ENCODE measurements around the gene AFF3.

Gene AFF3

DNA sequence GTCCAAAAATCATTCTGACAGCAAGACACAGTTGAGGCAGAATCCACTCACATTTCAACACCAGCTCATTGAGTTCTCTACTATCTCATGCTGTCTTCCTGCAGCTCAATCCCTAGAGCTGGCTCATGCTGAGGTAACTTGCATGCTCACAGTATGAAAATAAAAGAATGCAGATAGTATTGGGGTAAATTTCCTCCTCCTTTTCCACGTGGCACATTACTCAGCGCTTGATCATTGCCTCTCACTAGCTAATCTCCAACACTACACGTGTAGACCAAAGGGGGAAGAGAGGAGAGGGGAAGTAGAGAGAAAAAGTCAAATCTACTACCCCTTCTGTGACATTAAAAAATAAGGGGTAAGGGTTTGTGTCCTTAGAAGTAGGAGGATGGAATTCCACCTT lies 300.6 kb downstream of the AFF3 start:
- in situ Hi-C loops (cut with MboI; ENCODE audit: low sequenced_read_pairs), result no loop called here
- no peaks in the 10 kb centered on the region; the same call in none of the 2 replicates for H3K27me3 ChIP-seq (ENCODE audit: low read depth)
- H3K4me3 ChIP-seq, result no peak overlapping the region
- no peaks in the 10 kb centered on the region for H3K4me1 ChIP-seq
- H3K36me3 ChIP-seq (replicated peaks), result no peaks in the 10 kb centered on the region
- H3K9me3 ChIP-seq, result no peaks in the 10 kb centered on the region
- DNase-seq (ENCODE audit: low spot score in 2 of 2), result no peak

DNA sequence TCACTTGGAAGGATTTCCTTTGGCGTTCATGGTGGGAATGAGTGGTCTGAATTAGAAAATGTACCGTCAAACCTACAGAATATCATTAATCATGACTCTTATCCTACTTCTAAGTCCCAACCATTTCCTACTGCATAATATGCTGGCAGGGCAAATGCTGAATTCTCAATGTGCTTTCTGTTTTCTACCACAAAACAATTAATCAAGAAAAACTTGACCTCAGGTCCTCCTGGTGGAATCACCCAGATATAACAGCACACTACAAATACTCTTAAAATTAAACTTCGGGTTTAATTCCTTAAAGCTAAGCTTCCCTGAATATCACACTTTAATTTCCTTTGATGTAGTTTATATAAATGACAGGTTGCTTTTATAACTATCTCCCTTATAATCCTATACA lies 301.6 kb downstream of the AFF3 start:
- in situ Hi-C loops (cut with MboI; ENCODE audit: low sequenced_read_pairs), result no loop called here
- no peak for DNase-seq (ENCODE audit: low spot score in 2 of 2)
- no peaks in the 10 kb centered on the region for H3K9me3 ChIP-seq
- no peak overlapping the region for H3K4me3 ChIP-seq
- no peaks in the 10 kb centered on the region; the same call in none of the 2 replicates for H3K27me3 ChIP-seq (ENCODE audit: low read depth)
- no peaks in the 10 kb centered on the region for H3K4me1 ChIP-seq
- no peaks in the 10 kb centered on the region for H3K36me3 ChIP-seq (replicated peaks)

DNA sequence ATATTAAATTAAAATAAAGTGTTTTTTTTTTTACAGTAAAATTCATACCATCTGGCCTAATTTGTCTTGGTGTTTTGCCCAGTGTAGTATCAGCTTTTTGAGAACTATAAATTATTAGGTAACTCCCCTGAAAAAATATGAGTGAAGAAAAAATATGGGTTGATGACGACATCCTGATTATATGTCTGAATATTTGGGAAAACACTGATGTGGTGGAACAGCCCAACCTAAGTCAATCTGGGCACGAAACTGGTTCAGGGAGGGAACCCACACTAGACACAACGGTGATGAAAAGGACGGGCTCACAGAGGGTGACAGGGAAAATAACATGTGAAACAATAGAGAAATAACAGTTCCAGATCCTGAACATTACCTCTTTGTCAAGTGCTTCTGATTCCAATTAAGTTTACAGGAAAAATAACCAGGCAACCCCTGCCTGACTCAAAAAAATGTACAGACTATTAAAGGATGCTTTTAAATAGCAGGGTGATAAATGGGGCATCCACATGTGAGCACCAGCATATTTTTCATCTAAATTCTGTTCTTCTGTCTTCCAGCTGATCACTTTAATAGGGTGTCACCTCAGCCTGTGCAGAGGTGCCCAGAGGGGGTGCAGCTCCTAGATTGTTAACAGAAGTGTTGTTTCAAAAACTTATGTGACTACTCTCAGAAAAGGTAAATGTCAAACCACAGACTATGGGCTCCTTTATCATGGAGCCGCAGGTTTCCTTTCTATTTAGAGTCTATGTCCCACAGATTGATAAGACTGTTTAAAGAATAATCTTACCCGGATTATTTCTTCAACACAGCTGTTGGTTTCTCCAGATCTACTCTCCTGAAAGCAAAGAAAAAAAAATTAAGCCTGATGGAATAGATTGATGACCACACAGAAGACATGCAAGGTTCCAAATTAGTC lies 305.4 kb downstream of the AFF3 start:
- Histone ChIP-seq H3K4me1 (no peaks in the 10 kb centered on the region), H3K27me3 (ENCODE audit: low read depth) (no peaks in the 10 kb centered on the region; the same call in 1 of the 2 replicates), H3K36me3 (replicated peaks) (no peaks in the 10 kb centered on the region), H3K9me3 (no peaks in the 10 kb centered on the region), H3K4me3 (no peak overlapping the region)
- in situ Hi-C loops (cut with MboI; ENCODE audit: low sequenced_read_pairs), result no loop called here
- DNase-seq (ENCODE audit: low spot score in 2 of 2), result no peak

DNA sequence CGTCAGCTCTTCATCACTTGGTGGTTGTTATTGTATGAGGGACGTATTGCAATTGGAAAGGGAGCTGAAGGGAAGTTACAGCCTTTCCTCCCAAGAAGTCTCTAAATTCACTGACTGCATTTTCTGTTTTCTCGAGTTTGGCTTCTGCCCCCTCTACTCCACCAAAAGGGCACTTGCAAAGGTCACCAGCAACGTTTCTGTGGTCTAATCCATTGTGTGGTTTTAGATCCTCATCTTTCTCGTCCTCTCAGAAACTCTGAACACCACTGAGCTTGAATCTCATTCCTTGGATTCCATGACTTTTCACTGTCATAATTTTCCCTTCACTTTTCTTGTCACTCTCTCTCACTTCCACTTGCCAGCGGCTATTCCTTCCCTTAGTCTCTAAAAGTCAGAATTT lies 308.0 kb downstream of the AFF3 start:
- H3K9me3 ChIP-seq, result no peaks in the 10 kb centered on the region
- H3K4me3 ChIP-seq, result no peak overlapping the region
- H3K27me3 ChIP-seq (ENCODE audit: low read depth), result no peaks in the 10 kb centered on the region
- H3K36me3 ChIP-seq (replicated peaks), result no peaks in the 10 kb centered on the region
- in situ Hi-C loops (cut with MboI; ENCODE audit: low sequenced_read_pairs), result no loop called here
- DNase-seq (ENCODE audit: low spot score in 2 of 2), result no peak
- H3K4me1 ChIP-seq, result no peaks in the 10 kb centered on the region

DNA sequence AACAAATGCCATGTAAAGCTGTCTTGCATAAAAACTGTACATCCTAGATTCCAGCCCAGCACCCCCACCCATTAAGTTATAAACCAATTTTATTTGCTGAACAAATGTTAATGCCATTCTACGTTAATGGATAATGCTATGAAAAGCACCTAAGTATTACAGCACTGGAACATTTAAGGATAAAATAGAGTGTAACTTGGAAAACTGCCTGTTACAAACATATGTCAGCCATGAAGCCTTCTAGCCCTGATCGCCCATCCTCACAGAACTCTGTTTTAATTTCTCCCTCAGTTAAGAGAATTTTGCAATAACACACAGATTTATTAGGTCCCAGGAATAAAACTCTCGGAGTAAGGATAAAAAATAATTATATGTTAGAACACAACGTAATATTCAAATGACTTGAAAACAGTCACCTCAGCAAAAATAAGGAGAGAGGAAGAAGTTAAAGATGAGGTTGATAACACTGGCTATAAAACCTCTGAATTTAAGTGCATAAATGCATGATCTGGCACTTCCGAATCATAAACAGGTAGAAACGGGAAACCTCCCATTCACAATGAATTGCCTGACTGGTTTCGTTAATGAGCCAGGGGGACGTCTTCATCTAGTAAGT lies 308.7 kb downstream of the AFF3 start:
- Histone ChIP-seq H3K4me1 (no peaks in the 10 kb centered on the region), H3K9me3 (no peaks in the 10 kb centered on the region), H3K27me3 (ENCODE audit: low read depth) (no peaks in the 10 kb centered on the region), H3K36me3 (replicated peaks) (no peaks in the 10 kb centered on the region), H3K4me3 (no peak overlapping the region)
- DNase-seq (ENCODE audit: low spot score in 2 of 2), result no peak
- in situ Hi-C loops (cut with MboI; ENCODE audit: low sequenced_read_pairs), result no loop called here

DNA sequence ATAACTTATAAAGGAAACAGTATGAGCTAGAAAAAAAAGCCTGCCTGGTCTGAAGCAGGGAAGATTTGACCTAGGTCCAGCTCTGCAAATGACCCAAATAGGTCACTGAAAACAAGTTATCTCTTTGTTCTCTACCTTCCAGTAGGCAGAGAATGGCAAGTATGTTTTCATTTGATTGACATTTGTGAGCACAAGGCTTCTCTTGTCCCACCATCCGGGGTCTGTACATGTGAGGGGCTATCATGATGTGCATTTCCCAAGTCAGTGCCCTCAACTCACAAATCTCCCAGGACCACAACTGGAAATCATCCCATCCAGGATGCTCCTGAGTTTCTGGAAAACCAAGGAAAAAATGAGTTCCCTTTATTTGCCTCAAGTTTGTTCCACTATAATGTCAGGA lies 309.5 kb downstream of the AFF3 start:
- DNase-seq (ENCODE audit: low spot score in 2 of 2), result no peak
- no peaks in the 10 kb centered on the region for H3K27me3 ChIP-seq (ENCODE audit: low read depth)
- in situ Hi-C loops (cut with MboI; ENCODE audit: low sequenced_read_pairs), result no loop called here
- H3K36me3 ChIP-seq (replicated peaks), result no peaks in the 10 kb centered on the region
- H3K9me3 ChIP-seq, result no peaks in the 10 kb centered on the region
- H3K4me1 ChIP-seq, result no peaks in the 10 kb centered on the region
- no peak overlapping the region for H3K4me3 ChIP-seq

DNA sequence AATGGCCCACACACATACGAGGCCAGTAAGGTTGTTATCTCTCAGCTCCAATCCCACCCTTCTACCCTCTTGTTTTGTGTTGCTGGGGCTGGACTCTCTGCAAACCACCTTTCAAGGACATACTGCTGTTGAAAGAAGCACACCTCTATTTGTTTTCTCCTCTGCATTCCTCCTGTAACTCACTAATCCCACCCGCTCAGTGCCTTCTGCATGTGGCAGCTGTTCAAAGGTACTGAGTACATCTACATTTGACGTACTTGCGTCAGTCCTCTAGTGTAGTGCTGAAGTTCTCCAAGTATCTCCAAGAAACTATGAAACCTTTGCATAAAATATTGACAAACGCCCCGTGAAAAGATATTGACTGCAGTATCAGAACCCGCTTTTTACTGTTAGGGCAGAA lies 310.6 kb downstream of the AFF3 start:
- in situ Hi-C loops (cut with MboI; ENCODE audit: low sequenced_read_pairs), result no loop called here
- Histone ChIP-seq H3K36me3 (replicated peaks) (no peaks in the 10 kb centered on the region), H3K4me3 (no peak overlapping the region), H3K9me3 (no peaks in the 10 kb centered on the region), H3K27me3 (ENCODE audit: low read depth) (no peaks in the 10 kb centered on the region), H3K4me1 (no peaks in the 10 kb centered on the region)
- DNase-seq (ENCODE audit: low spot score in 2 of 2), result no peak

DNA sequence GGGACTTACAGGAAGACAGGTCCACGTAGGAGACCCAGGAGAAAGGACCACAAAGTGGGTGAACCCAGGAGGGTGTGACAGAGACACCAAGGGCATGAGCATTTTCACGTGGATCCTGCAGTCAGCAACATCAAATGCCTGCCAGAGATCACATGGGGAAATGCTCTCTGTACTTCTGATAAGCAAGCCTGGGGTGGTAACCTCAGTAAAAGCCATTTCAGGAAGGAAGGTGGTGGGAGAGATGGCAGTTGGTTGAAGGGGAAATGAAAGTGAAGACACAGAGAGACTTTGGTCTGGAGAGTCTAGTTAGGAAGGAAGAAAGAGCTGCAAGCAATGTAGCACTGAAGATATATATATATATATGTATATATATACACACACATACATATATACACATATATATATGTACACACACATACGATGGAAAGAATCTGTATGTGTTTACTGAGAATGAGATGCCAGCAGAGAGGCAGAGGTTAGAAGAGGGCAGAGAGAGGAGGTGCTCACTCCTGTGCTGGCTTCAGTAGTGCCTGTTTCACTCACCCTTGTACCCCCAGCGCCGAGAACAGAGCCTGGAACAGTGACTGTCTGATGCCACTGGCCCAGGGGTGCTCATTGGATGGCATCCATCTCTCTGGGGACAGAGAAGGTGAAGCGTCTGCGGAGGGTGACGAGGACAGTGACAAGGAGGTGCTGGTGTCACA lies 314.9 kb downstream of the AFF3 start:
- H3K4me1 ChIP-seq, result no peaks in the 10 kb centered on the region
- no peak overlapping the region for H3K4me3 ChIP-seq
- DNase-seq (ENCODE audit: low spot score in 2 of 2), result no peak
- no peaks in the 10 kb centered on the region for H3K36me3 ChIP-seq (replicated peaks)
- H3K9me3 ChIP-seq, result no peaks in the 10 kb centered on the region
- no peaks in the 10 kb centered on the region for H3K27me3 ChIP-seq (ENCODE audit: low read depth)
- in situ Hi-C loops (cut with MboI; ENCODE audit: low sequenced_read_pairs), result no loop called here

DNA sequence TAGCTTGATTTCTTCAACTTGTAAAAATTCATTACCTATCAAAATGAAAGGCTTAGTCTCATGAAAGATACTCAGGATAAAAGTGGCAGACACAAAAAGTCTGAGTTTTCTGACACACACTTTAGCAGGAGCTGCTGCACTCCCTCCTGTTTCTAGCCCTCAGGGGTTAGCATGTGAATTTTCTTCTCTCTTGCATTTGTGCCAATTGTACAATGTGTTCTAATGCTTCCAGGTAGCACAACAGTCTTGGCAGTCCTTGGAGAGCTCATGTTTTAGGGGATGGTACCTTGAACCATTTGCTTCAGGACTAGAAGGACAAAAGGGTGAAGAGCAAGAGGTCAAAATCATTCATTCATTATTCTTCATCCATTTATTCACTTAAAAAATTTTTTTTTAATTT lies 316.8 kb downstream of the AFF3 start:
- in situ Hi-C loops (cut with MboI; ENCODE audit: low sequenced_read_pairs), result no loop called here
- DNase-seq (ENCODE audit: low spot score in 2 of 2), result no peak
- no peaks in the 10 kb centered on the region for H3K36me3 ChIP-seq (replicated peaks)
- no peaks in the 10 kb centered on the region for H3K27me3 ChIP-seq (ENCODE audit: low read depth)
- no peak overlapping the region for H3K4me3 ChIP-seq
- no peaks in the 10 kb centered on the region for H3K9me3 ChIP-seq
- no peaks in the 10 kb centered on the region for H3K4me1 ChIP-seq

DNA sequence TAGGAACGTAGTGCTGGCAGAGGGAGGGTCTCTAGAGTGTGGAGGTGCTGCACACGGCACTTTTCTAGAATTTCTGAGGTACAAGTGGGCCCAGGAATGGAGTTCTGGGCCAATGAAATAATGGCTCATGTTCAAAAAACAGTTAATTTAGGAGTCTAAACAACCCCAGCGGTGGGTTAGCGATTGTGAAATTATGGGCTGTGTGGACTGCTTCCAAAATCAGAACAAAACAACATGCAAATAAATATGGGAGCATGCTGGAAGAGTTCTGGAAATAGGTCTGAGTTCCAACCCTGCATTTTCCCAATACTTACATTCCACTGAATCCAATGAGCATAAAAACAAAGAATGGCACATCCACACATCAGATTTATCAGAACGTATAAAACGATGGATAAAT lies 317.6 kb downstream of the AFF3 start:
- in situ Hi-C loops (cut with MboI; ENCODE audit: low sequenced_read_pairs), result no loop called here
- H3K4me3 ChIP-seq, result no peak overlapping the region
- DNase-seq (ENCODE audit: low spot score in 2 of 2), result no peak
- H3K27me3 ChIP-seq (ENCODE audit: low read depth), result no peaks in the 10 kb centered on the region
- H3K4me1 ChIP-seq, result no peaks in the 10 kb centered on the region
- no peaks in the 10 kb centered on the region for H3K36me3 ChIP-seq (replicated peaks)
- H3K9me3 ChIP-seq, result no peaks in the 10 kb centered on the region

DNA sequence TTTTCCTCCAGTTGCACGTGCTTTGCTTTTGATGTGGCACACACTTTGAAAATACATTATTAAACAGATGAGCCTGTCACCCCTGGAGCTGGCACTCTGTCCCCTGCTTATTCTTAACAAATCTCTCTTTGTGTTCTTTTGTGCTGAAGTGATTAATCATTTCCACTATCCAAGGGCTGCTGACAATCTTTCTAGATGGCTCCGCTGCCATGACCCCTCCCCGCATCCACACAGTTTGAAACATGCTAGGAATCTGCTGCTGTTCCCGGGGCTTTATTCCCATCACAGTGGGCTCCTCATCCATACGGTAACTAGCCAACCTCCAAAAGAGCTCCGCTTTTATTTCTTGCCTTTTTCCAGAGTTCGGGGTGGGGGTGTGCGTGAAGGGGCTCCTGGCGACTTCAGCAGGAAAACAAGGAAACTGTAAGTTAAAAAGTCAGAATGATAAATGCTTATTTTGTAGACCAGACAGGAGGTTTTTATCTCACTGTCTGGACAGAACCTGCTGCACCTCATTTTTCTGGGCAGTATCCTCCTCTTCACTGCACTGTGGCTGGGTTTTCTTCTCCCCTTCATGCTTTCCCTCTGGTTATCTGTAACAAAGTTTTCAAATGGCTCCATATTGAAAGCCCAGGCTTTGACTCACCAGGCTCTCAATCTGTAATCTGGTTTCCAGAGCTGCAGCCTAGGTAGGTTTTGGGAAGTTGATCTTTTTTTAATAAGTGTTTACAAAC lies 319.7 kb downstream of the AFF3 start:
- no peak overlapping the region for H3K4me3 ChIP-seq
- in situ Hi-C loops (cut with MboI; ENCODE audit: low sequenced_read_pairs), result no loop called here
- no peaks in the 10 kb centered on the region for H3K36me3 ChIP-seq (replicated peaks)
- no peaks in the 10 kb centered on the region for H3K4me1 ChIP-seq
- DNase-seq (ENCODE audit: low spot score in 2 of 2), result no peak
- H3K27me3 ChIP-seq (ENCODE audit: low read depth), result no peaks in the 10 kb centered on the region
- no peaks in the 10 kb centered on the region for H3K9me3 ChIP-seq

DNA sequence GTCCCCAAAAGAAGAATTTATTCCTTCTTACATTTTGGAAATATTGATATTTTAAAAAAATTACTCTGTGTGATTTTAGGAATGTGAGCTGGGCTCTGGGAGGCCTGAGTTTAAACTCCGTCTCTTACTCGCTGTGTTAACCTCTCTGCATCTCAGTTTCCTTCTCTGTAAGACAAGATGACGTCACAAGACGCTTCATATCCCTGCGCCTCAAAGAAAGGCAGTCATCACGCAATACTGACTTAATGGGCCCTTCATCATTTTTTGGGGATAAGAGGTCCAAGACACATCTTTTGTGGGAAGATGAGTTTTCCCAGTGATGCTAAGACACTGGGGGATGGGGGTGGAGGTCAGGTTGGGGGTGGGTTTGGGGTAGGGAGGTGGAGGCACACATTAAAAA lies 320.4 kb downstream of the AFF3 start:
- H3K9me3 ChIP-seq, result no peaks in the 10 kb centered on the region
- in situ Hi-C loops (cut with MboI; ENCODE audit: low sequenced_read_pairs), result no loop called here
- no peaks in the 10 kb centered on the region for H3K27me3 ChIP-seq (ENCODE audit: low read depth)
- no peak overlapping the region for H3K4me3 ChIP-seq
- H3K36me3 ChIP-seq (replicated peaks), result no peaks in the 10 kb centered on the region
- DNase-seq (ENCODE audit: low spot score in 2 of 2), result no peak
- no peaks in the 10 kb centered on the region for H3K4me1 ChIP-seq

DNA sequence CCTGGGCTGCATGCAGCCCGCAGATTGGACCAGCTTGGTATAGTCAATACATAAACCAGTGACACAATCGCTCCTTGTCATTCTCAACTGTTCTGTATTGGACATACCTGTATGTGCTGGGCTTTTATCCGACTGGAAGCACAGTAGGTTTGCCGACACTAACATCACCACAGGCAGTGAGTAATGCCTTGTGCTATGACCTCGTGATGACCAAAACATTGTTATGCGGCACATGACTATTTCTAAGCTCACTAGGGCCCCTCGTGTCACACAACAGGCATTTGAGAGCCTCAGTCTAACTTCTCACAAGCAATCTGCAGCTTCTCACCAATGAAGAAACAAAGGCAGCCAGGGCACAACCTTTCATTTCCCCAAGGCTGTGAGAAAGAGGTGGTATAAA lies 320.8 kb downstream of the AFF3 start:
- no peaks in the 10 kb centered on the region for H3K4me1 ChIP-seq
- H3K9me3 ChIP-seq, result no peaks in the 10 kb centered on the region
- no peaks in the 10 kb centered on the region for H3K27me3 ChIP-seq (ENCODE audit: low read depth)
- DNase-seq (ENCODE audit: low spot score in 2 of 2), result no peak
- no peaks in the 10 kb centered on the region for H3K36me3 ChIP-seq (replicated peaks)
- in situ Hi-C loops (cut with MboI; ENCODE audit: low sequenced_read_pairs), result no loop called here
- H3K4me3 ChIP-seq, result no peak overlapping the region

Data from HAP-1 (cell line).